Measurements from ENCODE around the gene S100Z.
A peak's percentile ranks its signal among the peaks of the same experiment; 100 is the strongest.
"Not testable (repeated sequence)": the region's sequence is repeated elsewhere in the genome, so short reads cannot be mapped to it uniquely, and the experiment has no call there.

Gene S100Z

GRCh38 chr5:76849419-76850291 lies at the start of gene S100Z:
Gene S100Z (plus strand): TSS chr5:76850014. CDS start chr5:76875360, 25,346 bp downstream.
- DNase-seq (ENCODE audit: low read depth in 2 of 2) = peak in 1 of 2 donors; percentile 5

- DNase-seq (ENCODE audit: low read depth in 2 of 2) = no peak
Observed at GRCh38 chr5:76800579-76800978, 49.2 kb upstream of the S100Z start.

- no peak for DNase-seq (ENCODE audit: low read depth in 2 of 2)
Observed at GRCh38 chr5:76801159-76801802, 48.5 kb upstream of the S100Z start.

- DNase-seq (ENCODE audit: low read depth in 2 of 2) = no peak
Observed at GRCh38 chr5:76801803-76802195, 48.0 kb upstream of the S100Z start.

GRCh38 chr5:76804266-76804665 lies 45.5 kb upstream of the S100Z start:
- no peak for DNase-seq (ENCODE audit: low read depth in 2 of 2)

- no peak for DNase-seq (ENCODE audit: low read depth in 2 of 2)
Observed at GRCh38 chr5:76805821-76806505, 43.9 kb upstream of the S100Z start.

- no peak for DNase-seq (ENCODE audit: low read depth in 2 of 2)
Observed at GRCh38 chr5:76807296-76807695, 42.5 kb upstream of the S100Z start.

- no peak for DNase-seq (ENCODE audit: low read depth in 2 of 2)
Observed at GRCh38 chr5:76808141-76808691, 41.6 kb upstream of the S100Z start.

- DNase-seq (ENCODE audit: low read depth in 2 of 2) = no peak
Observed at GRCh38 chr5:76809141-76809540, 40.7 kb upstream of the S100Z start.

GRCh38 chr5:76810236-76810635 lies 39.6 kb upstream of the S100Z start:
- no peak for DNase-seq (ENCODE audit: low read depth in 2 of 2)

GRCh38 chr5:76811214-76811613 lies 38.6 kb upstream of the S100Z start:
- no peak for DNase-seq (ENCODE audit: low read depth in 2 of 2)

- DNase-seq (ENCODE audit: low read depth in 2 of 2) = not testable (repeated sequence)
Observed at GRCh38 chr5:76812209-76812608, 37.6 kb upstream of the S100Z start.

GRCh38 chr5:76813982-76814562 lies 35.7 kb upstream of the S100Z start:
- DNase-seq (ENCODE audit: low read depth in 2 of 2) = no peak

GRCh38 chr5:76816110-76816831 lies 33.5 kb upstream of the S100Z start:
- no peak for DNase-seq (ENCODE audit: low read depth in 2 of 2)

GRCh38 chr5:76818844-76819831 lies 30.7 kb upstream of the S100Z start, which contains the start of gene F2RL1:
Gene F2RL1 (plus strand): TSS chr5:76819030. CDS start chr5:76819183, 153 bp downstream.
- DNase-seq (ENCODE audit: low read depth in 2 of 2) = peak in 1 of 2 donors; percentile 13

GRCh38 chr5:76819851-76820525 lies 29.8 kb upstream of the S100Z start:
- DNase-seq (ENCODE audit: low read depth in 2 of 2) = no peak

GRCh38 chr5:76820526-76820890 lies 29.3 kb upstream of the S100Z start:
- no peak for DNase-seq (ENCODE audit: low read depth in 2 of 2)

GRCh38 chr5:76821136-76821535 lies 28.7 kb upstream of the S100Z start:
- DNase-seq (ENCODE audit: low read depth in 2 of 2) = no peak

- not testable (repeated sequence) for DNase-seq (ENCODE audit: low read depth in 2 of 2)
Observed at GRCh38 chr5:76822105-76822731, 27.6 kb upstream of the S100Z start.
